ENCODE data around the gene XXYLT1.

GRCh38 chr3:195160908-195161434 is 110.0 kb downstream of the XXYLT1 start:
- TF ChIP-seq CTCF (IDR thresholded peaks at IDR 0.05) (no peak), POLR2A (IDR thresholded peaks at IDR 0.05) (no peak)
